B cell (primary cell): ENCODE results near the gene FNDC7. TPM values are rescaled to one million over a fixed set of nuclear protein-coding genes. Genes with fewer than 3 reads are reported as not detected.
"Not testable (repeated sequence)": the region's sequence is repeated elsewhere in the genome, so short reads cannot be mapped to it uniquely, and the experiment has no call there.

Experiments
- ATAC-seq: fragments of 200-7000 bp; cut with Tn5 transposase; one replicate; pipeline ENCODE4 v1.10.0; 2021; ENCODE audit warnings: low read depth, mild to moderate bottlenecking, moderate number of reproducible peaks, moderate library complexity
- CTCF ChIA-PET: fragments of 350-600 bp; sonication (Branson Sonifier 250); formaldehyde crosslinking; loops from one replicate; lab custom pipeline; 2021; ENCODE audit warnings: antibody characterized with exemption, inconsistent platforms; lab: Charles Lee
- POLR2A ChIA-PET: fragments of 350-600 bp; sonication (Branson Sonifier 250); formaldehyde crosslinking; loops from one replicate; lab custom pipeline; 2021; ENCODE audit warnings: antibody characterized with exemption; lab: Charles Lee
- DNase-seq: peaks from one replicate; pipeline ENCODE4 v3.0.0; 2013
- H2AFZ ChIP-seq: 2 replicates; pipeline ENCODE4 v1.6.1; 2012; ENCODE audit warnings: mild to moderate bottlenecking, low read depth, low read length; ENCODE audit not compliant: insufficient read depth, poor library complexity, severe bottlenecking
- H3K27ac ChIP-seq, 2 donors: 1 replicate in 1 of 2; 2 replicates in 1 of 2; pipeline ENCODE4 v1.5.1; 2012 to 2013; ENCODE audit warnings: low read length in 2 of 2, mild to moderate bottlenecking in 2 of 2, moderate library complexity in 1 of 2
- H3K27me3 ChIP-seq, 4 experiments: fragments of 200-600 bp in 1 of 4; sonication (generic) in 1 of 4; replicated peaks in 1 of 4; 1 replicate in 2 of 4; 2 replicates in 2 of 4; pipeline versions ENCODE4 v1.6.1 to v1.7.0; 2013 to 2016; ENCODE audit warnings: low read length in 3 of 4, mild to moderate bottlenecking in 2 of 4, mixed read lengths in 1 of 4, moderate library complexity in 1 of 4; ENCODE audit not compliant: insufficient read depth in 4 of 4, control insufficient read depth in 3 of 4; ENCODE audit errors: control extremely low read depth in 1 of 4
- H3K36me3 ChIP-seq, 2 experiments: replicated peaks in 1 of 2; 1 replicate in 1 of 2; 2 replicates in 1 of 2; pipeline versions ENCODE4 v1.6.1 to v1.7.1; 2013; ENCODE audit warnings: low read length in 1 of 2; ENCODE audit not compliant: insufficient read depth in 2 of 2, control insufficient read depth in 1 of 2; ENCODE audit errors: control extremely low read depth in 1 of 2, extremely low read depth in 1 of 2
- H3K4me1 ChIP-seq, 2 donors: fragments of 200-600 bp in 1 of 2; sonication (generic) in 1 of 2; 1 replicate in 1 of 2; 2 replicates in 1 of 2; pipeline versions ENCODE4 v1.5.1 to v1.6.1; 2013 to 2017; ENCODE audit warnings: low read length in 2 of 2; ENCODE audit not compliant: control insufficient read depth in 2 of 2, insufficient read depth in 2 of 2
- H3K4me2 ChIP-seq: replicated peaks from 2 replicates; pipeline ENCODE3; 2012; ENCODE audit warnings: mild to moderate bottlenecking, low read depth, low read length; ENCODE audit not compliant: poor library complexity, severe bottlenecking
- H3K4me3 ChIP-seq, 5 experiments: fragments of 200-600 bp in 1 of 5; sonication (generic) in 1 of 5; 1 replicate in 3 of 5; 2 replicates in 2 of 5; pipeline versions ENCODE4 v1.5.1 to v1.7.0; 2011 to 2016; ENCODE audit warnings: low read length in 4 of 5, mild to moderate bottlenecking in 4 of 5, low read depth in 2 of 5, control low read depth in 1 of 5, moderate library complexity in 1 of 5; ENCODE audit not compliant: insufficient read depth in 1 of 5; ENCODE audit errors: control extremely low read depth in 1 of 5, extremely low read depth in 1 of 5
- H3K79me2 ChIP-seq: fragments of 200-600 bp; sonication (generic); one replicate; pipeline ENCODE4 v1.6.0; 2016; ENCODE audit warnings: low read length; ENCODE audit not compliant: control insufficient read depth, insufficient read depth
- H3K9ac ChIP-seq: fragments of 200-600 bp; sonication (generic); 2 replicates; pipeline ENCODE4 v1.6.1; 2017; ENCODE audit warnings: mild to moderate bottlenecking, low read length, moderate library complexity
- H3K9me3 ChIP-seq, 3 donors: one replicate each; pipeline versions ENCODE4 v1.6.1 to v1.7.1; 2013; ENCODE audit warnings: low read length in 2 of 3; ENCODE audit not compliant: control insufficient read depth in 2 of 3, insufficient read depth in 1 of 3; ENCODE audit errors: control extremely low read depth in 1 of 3
- H4K20me1 ChIP-seq: 2 replicates; pipeline ENCODE4 v1.6.0; 2012; ENCODE audit warnings: mild to moderate bottlenecking, low read length; ENCODE audit not compliant: insufficient read depth, control insufficient read depth, poor library complexity, severe bottlenecking
- H3K27ac Mint-ChIP-seq: one replicate; pipeline ENCODE4 v1.8.0; 2021; ENCODE audit warnings: mixed read lengths
- H3K27me3 Mint-ChIP-seq: one replicate; pipeline ENCODE4 v1.8.0; 2021; ENCODE audit warnings: mixed read lengths
- H3K4me1 Mint-ChIP-seq: one replicate; pipeline ENCODE4 v1.8.0; 2021; ENCODE audit warnings: mixed read lengths
- H3K4me3 Mint-ChIP-seq: one replicate; pipeline ENCODE4 v1.8.0; 2021; ENCODE audit warnings: mixed read lengths
- H3K9me3 Mint-ChIP-seq: one replicate; pipeline ENCODE4 v1.8.0; 2022; ENCODE audit warnings: mixed read lengths; ENCODE audit not compliant: insufficient read depth
- EZH2 ChIP-seq: IDR thresholded peaks from 2 replicates; pipeline ENCODE4 v1.6.1; 2012; ENCODE audit warnings: borderline replicate concordance, low read depth, mild to moderate bottlenecking, moderate library complexity, low read length; ENCODE audit not compliant: insufficient read depth, poor library complexity, severe bottlenecking
- WGBS: methylation state at CpG from one replicate; pipeline ENCODE4 v1.1.5; 2013; ENCODE audit warnings: missing lambda C conversion rate; ENCODE audit not compliant: insufficient coverage; 5-methylcytosine and 5-hydroxymethylcytosine counted together
- intact Hi-C: fragments of 100-400 bp; cut with micrococcal nuclease; formaldehyde crosslinking; loops from one replicate; pipeline ENCODE4 v1.10.0; 2022
- polyA plus RNA-seq: library from polyadenylated mRNA; depleted of rRNA; stranded (reverse); fragments of >200 nt; gene quantifications from 2 replicates; pipeline ENCODE4 v1.2.3, GENCODE V29; 2012
- total RNA-seq, 2 donors: library from RNA; stranded (reverse); fragments of 120-200 nt in 1 of 2; gene quantifications; 1 replicate in 1 of 2; 2 replicates in 1 of 2; pipeline versions ENCODE4 v1.2.3 to v1.2.4, GENCODE V29; 2013 to 2022

Gene FNDC7
- total and polyA plus RNA-seq, 2 donors (not counting 1 experiment from before 2014, with no cell fraction given) = 0.17 TPM; not detected in 1

DNA sequence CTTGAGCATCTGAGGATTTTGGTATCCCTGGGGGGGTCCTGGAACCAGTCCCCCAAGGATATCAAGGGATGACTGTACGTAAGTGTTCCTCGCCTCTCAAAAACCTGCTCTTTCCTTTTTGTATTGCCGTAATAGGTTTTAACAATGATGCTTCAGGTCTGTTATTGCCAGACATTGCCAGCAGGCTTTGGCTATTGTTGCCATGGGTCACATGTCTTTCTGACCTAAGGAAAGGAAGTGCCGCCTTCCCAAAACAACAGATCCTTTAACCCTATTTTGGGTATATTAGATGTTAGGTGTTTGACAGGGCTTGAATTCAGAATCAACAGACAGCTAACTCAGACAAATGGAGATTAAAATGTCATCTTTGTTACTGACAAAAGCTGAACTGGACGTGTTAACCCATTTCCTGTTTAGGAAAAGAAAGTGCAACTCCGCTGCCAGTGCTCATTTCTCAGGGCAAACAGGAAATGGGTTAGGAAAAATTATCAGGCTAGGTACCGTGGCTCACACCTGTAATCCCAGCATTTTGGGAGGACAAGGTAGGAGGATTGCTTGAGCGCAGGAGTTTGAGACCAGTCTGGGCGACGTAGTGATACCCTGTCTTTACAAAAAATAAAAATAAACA lies 33.0 kb upstream of the FNDC7 start:
- Histone ChIP-seq H2AFZ (no peak overlapping the region), H3K27ac (no peak overlapping the region), H3K36me3 (no peaks in the 10 kb centered on the region), H3K79me2 (no peaks in the 10 kb centered on the region), H3K27me3 (no peaks in the 10 kb centered on the region), H3K4me3 (no peak overlapping the region), H3K9ac (no peak overlapping the region), H3K4me2 (no peak overlapping the region), H4K20me1 (no peaks in the 10 kb centered on the region), H3K4me1 (no peaks in the 10 kb centered on the region), H3K9me3 (no peaks in the 10 kb centered on the region)
- ATAC-seq (no peak), DNase-seq (no peak)
- intact Hi-C loops = no loop called here
- H3K27me3 Mint-ChIP-seq = peaks cover 19% of the 10 kb centered on the region
- H3K4me1 Mint-ChIP-seq = no peaks in the 10 kb centered on the region
- no peak overlapping the region for H3K27ac Mint-ChIP-seq
- POLR2A ChIA-PET = no interaction called here
- no peak overlapping the region for H3K4me3 Mint-ChIP-seq
- no peak for TF ChIP-seq EZH2
- 69% methylated on average over 6 of the region's 10 CpGs for WGBS
- no peaks in the 10 kb centered on the region for H3K9me3 Mint-ChIP-seq
- CTCF ChIA-PET = no interaction called here

DNA sequence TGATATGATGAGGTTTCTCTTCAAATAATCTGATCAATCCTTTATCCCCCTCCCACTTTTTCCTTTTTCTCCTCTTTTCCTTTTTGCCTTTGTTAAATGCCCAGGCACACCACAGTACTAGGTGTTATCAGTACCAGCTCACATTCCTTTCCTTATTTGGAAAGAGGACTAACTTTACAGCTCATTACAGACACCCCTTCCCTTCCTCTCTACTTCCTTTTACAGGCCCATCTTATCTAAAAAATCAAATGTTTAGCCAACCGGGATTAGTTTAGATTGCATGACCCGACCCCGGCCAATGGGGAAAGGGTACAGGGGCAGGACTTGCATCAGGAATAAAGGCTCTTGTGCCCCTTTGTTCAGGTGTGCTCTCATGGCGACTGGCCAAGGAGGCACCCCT lies 31.0 kb upstream of the FNDC7 start:
- H3K4me3 Mint-ChIP-seq = not testable (repeated sequence)
- 81% methylated on average over 4 of the region's 4 CpGs for WGBS

More for the DNA sequence above, 31.0 kb upstream of the FNDC7 start:
- H3K27ac Mint-ChIP-seq, H3K9me3 ChIP-seq, H3K4me2 ChIP-seq, H3K4me1 Mint-ChIP-seq, ATAC-seq, H4K20me1 ChIP-seq, H2AFZ ChIP-seq, intact Hi-C loops, H3K27ac ChIP-seq, H3K79me2 ChIP-seq, H3K36me3 ChIP-seq, H3K27me3 ChIP-seq, DNase-seq, H3K4me3 ChIP-seq, H3K9me3 Mint-ChIP-seq, H3K4me1 ChIP-seq, H3K9ac ChIP-seq, POLR2A ChIA-PET: not testable (repeated sequence)
- CTCF ChIA-PET = interaction anchor here (0.6 to 2.2 kb wide), 2 partner anchors 10 to 138 kb away, joined by 4 to 7 read pairs; partner anchors contain the start of gene PRPF38B
- peaks cover 19% of the 10 kb centered on the region for H3K27me3 Mint-ChIP-seq
